CD4-positive, alpha-beta T cell treated with Interleukin-10 for 1 hour (primary cell): ENCODE data around the gene MINDY4B.
"Not testable (repeated sequence)": the region's sequence is repeated elsewhere in the genome, so short reads cannot be mapped to it uniquely, and the experiment has no call there.

ENCODE experiments used
- DNase-seq: peaks from one replicate; pipeline ENCODE4 v3.0.0-alpha.2; 2020

Gene MINDY4B

GRCh38 chr3:150898046-150898754, 7.0 kb downstream of the MINDY4B start:
- no peak for DNase-seq

GRCh38 chr3:150897592-150897991, 7.6 kb downstream of the MINDY4B start:
- DNase-seq: no peak

GRCh38 chr3:150890831-150891230, 14.4 kb downstream of the MINDY4B start:
- DNase-seq: no peak

GRCh38 chr3:150890295-150890694, 14.9 kb downstream of the MINDY4B start:
- no peak for DNase-seq

GRCh38 chr3:150889106-150889505, 16.1 kb downstream of the MINDY4B start:
- no peak for DNase-seq

GRCh38 chr3:150887031-150887430, 18.2 kb downstream of the MINDY4B start:
- DNase-seq: no peak

GRCh38 chr3:150885535-150885934, 19.7 kb downstream of the MINDY4B start:
- no peak for DNase-seq

- no peak for DNase-seq
Measured at GRCh38 chr3:150878996-150879575, 26.2 kb downstream of the MINDY4B start.

- no peak for DNase-seq
Measured at GRCh38 chr3:150878290-150878689, 26.9 kb downstream of the MINDY4B start.

GRCh38 chr3:150877303-150877702, 27.9 kb downstream of the MINDY4B start:
- DNase-seq: no peak

- no peak for DNase-seq
Measured at GRCh38 chr3:150876611-150877265, 28.5 kb downstream of the MINDY4B start.

GRCh38 chr3:150875548-150875947, 29.7 kb downstream of the MINDY4B start:
- DNase-seq: no peak

- no peak for DNase-seq
Measured at GRCh38 chr3:150874666-150875219, 30.5 kb downstream of the MINDY4B start.

GRCh38 chr3:150871192-150871591, 34.0 kb downstream of the MINDY4B start:
- DNase-seq: no peak

- no peak for DNase-seq
Measured at GRCh38 chr3:150870406-150870805, 34.8 kb downstream of the MINDY4B start.

GRCh38 chr3:150868282-150868681, 37.0 kb downstream of the MINDY4B start:
- DNase-seq: no peak

GRCh38 chr3:150867434-150867833, 37.8 kb downstream of the MINDY4B start:
- DNase-seq: no peak

GRCh38 chr3:150863921-150864320, 41.3 kb downstream of the MINDY4B start:
- not testable (repeated sequence) for DNase-seq

GRCh38 chr3:150861851-150862250, 43.4 kb downstream of the MINDY4B start:
- no peak for DNase-seq

GRCh38 chr3:150857936-150858335, 47.3 kb downstream of the MINDY4B start:
- not testable (repeated sequence) for DNase-seq

GRCh38 chr3:150850191-150850590, 55.0 kb downstream of the MINDY4B start:
- no peak for DNase-seq

- no peak for DNase-seq
Measured at GRCh38 chr3:150848864-150849263, 56.4 kb downstream of the MINDY4B start.

GRCh38 chr3:150847433-150847832, 57.8 kb downstream of the MINDY4B start:
- no peak for DNase-seq

- no peak for DNase-seq
Measured at GRCh38 chr3:150844484-150844883, 60.8 kb downstream of the MINDY4B start.
